Erythroblast (primary cell): ENCODE measurements around the gene SYT14.

ENCODE experiments used
- GATA1 ChIP-seq: IDR thresholded peaks from 2 replicates; pipeline ENCODE4 v1.6.1; 2011; ENCODE audit warnings: low read depth, mild to moderate bottlenecking, control low read depth, low read length, moderate library complexity
- POLR2A ChIP-seq: IDR thresholded peaks from 2 replicates; pipeline ENCODE4 v1.6.1; 2011; ENCODE audit warnings: mild to moderate bottlenecking, low read length

GRCh38 chr1:209937996-209938959 is at the start of gene SYT14:
- TF ChIP-seq POLR2A (no peak), GATA1 (no peak)
